Measurements from ENCODE around the gene TMEM144.

TMEM144 gene

DNA sequence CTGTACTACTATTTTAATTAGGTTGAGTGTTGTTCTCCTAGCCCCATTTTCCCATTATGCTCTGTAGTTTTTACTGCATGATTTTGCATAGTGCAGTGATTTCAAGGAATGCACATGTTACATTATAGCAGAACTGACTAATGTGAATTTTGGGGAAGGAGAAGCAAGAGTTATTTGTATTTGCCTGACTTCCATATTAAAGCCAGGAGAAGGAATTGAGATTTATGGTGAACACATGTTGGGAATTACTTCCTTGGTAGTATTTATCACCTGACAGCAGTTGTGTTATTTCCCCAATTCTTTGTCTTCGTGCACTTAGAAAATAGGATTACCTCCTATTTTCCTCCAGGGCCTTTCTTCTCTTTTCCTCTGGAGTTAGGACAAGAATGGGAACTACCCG, 3.2 kb downstream of the TMEM144 start (continued):
- no peak for TF ChIP-seq ZNF777 (tag by site-specific recombination; IDR thresholded peaks at IDR 0.05; ENCODE audit: borderline replicate concordance)
- TF ChIP-seq, protein P1, sequence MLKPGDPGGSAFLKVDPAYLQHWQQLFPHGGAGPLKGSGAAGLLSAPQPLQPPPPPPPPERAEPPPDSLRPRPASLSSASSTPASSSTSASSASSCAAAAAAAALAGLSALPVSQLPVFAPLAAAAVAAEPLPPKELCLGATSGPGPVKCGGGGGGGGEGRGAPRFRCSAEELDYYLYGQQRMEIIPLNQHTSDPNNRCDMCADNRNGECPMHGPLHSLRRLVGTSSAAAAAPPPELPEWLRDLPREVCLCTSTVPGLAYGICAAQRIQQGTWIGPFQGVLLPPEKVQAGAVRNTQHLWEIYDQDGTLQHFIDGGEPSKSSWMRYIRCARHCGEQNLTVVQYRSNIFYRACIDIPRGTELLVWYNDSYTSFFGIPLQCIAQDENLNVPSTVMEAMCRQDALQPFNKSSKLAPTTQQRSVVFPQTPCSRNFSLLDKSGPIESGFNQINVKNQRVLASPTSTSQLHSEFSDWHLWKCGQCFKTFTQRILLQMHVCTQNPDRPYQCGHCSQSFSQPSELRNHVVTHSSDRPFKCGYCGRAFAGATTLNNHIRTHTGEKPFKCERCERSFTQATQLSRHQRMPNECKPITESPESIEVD (tag by site-specific recombination; IDR thresholded peaks at IDR 0.05) = no peak

DNA sequence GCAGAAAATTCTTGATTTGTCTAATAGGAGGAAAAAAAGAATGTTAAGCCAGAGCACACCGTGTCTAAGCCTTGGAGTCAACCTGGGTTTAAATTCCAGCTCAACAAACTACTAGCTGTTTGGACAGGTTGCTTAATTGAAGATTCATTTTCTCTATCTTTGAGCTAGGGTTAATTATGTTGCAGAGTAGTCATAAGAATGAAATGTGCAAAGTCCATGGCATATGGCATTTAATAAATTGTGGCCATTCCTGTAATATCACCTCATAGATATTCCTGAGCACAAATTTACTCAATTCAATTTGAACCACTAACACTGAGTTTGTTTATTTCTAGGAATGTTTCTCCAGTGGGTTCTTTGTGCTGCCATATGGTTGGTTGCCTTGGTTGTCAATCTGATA, 4.6 kb downstream of the TMEM144 start:
- Histone ChIP-seq H3K9me3 (ENCODE audit: control insufficient read depth, insufficient read depth, low read depth, low read length) (no peaks in the 10 kb centered on the region), H3K4me1 (ENCODE audit: control insufficient read depth, insufficient read depth, low read length) (peaks cover 5% of the 10 kb centered on the region; the same call in 1 of the 2 replicates), H3K36me3 (ENCODE audit: control insufficient read depth in 2 of 2, insufficient read depth in 1 of 2, low read length in 2 of 2) (peaks cover 0 to 7% of the 10 kb centered on the region in 2 experiments; a peak in 1 of 3 replicates), H3K27ac (ENCODE audit: extremely low read depth, low read depth, low read length) (no peak overlapping the region), H3K4me3 (ENCODE audit: low read depth, low read length) (no peak overlapping the region)
- CTCF ChIA-PET = interaction anchor here (0.9 kb wide), 1 partner anchor 410 kb away, joined by 3 read pairs; no protein-coding TSS in a partner anchor
- POLR2A ChIA-PET = no interaction called here
- TF ChIP-seq, protein P1 (tag by site-specific recombination; IDR thresholded peaks at IDR 0.05) = no peak
- TF ChIP-seq ZIC2 (tag by site-specific recombination; IDR thresholded peaks at IDR 0.05) (no peak), FEZF1 (tag by site-specific recombination; IDR thresholded peaks at IDR 0.05) (no peak), ZNF391 (tag by site-specific recombination; IDR thresholded peaks at IDR 0.05; ENCODE audit: borderline replicate concordance, low read depth) (no peak), REPIN1 (tag by site-specific recombination; IDR thresholded peaks at IDR 0.05; ENCODE audit: low read depth) (no peak), GLIS1 (tag by site-specific recombination; IDR thresholded peaks at IDR 0.05) (no peak), SETDB1 (IDR thresholded peaks at IDR 0.05; ENCODE audit: insufficient read length, low read length) (no peak), ZNF19 (tag by site-specific recombination; IDR thresholded peaks at IDR 0.05; ENCODE audit: low read depth) (no peak)
- TF ChIP-seq, protein P2, sequence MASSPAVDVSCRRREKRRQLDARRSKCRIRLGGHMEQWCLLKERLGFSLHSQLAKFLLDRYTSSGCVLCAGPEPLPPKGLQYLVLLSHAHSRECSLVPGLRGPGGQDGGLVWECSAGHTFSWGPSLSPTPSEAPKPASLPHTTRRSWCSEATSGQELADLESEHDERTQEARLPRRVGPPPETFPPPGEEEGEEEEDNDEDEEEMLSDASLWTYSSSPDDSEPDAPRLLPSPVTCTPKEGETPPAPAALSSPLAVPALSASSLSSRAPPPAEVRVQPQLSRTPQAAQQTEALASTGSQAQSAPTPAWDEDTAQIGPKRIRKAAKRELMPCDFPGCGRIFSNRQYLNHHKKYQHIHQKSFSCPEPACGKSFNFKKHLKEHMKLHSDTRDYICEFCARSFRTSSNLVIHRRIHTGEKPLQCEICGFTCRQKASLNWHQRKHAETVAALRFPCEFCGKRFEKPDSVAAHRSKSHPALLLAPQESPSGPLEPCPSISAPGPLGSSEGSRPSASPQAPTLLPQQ (tag by site-specific recombination; IDR thresholded peaks at IDR 0.05) = no peak
- TF ChIP-seq, protein P3, sequence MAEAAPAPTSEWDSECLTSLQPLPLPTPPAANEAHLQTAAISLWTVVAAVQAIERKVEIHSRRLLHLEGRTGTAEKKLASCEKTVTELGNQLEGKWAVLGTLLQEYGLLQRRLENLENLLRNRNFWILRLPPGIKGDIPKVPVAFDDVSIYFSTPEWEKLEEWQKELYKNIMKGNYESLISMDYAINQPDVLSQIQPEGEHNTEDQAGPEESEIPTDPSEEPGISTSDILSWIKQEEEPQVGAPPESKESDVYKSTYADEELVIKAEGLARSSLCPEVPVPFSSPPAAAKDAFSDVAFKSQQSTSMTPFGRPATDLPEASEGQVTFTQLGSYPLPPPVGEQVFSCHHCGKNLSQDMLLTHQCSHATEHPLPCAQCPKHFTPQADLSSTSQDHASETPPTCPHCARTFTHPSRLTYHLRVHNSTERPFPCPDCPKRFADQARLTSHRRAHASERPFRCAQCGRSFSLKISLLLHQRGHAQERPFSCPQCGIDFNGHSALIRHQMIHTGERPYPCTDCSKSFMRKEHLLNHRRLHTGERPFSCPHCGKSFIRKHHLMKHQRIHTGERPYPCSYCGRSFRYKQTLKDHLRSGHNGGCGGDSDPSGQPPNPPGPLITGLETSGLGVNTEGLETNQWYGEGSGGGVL (tag by site-specific recombination; IDR thresholded peaks at IDR 0.05) = no peak
- TF ChIP-seq, protein P4, sequence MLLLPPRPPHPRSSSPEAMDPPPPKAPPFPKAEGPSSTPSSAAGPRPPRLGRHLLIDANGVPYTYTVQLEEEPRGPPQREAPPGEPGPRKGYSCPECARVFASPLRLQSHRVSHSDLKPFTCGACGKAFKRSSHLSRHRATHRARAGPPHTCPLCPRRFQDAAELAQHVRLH (tag by site-specific recombination; IDR thresholded peaks at IDR 0.05) = no peak
- TF ChIP-seq, protein P5, sequence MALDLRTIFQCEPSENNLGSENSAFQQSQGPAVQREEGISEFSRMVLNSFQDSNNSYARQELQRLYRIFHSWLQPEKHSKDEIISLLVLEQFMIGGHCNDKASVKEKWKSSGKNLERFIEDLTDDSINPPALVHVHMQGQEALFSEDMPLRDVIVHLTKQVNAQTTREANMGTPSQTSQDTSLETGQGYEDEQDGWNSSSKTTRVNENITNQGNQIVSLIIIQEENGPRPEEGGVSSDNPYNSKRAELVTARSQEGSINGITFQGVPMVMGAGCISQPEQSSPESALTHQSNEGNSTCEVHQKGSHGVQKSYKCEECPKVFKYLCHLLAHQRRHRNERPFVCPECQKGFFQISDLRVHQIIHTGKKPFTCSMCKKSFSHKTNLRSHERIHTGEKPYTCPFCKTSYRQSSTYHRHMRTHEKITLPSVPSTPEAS (tag by site-specific recombination; IDR thresholded peaks at IDR 0.05) = no peak
- TF ChIP-seq, protein P6, sequence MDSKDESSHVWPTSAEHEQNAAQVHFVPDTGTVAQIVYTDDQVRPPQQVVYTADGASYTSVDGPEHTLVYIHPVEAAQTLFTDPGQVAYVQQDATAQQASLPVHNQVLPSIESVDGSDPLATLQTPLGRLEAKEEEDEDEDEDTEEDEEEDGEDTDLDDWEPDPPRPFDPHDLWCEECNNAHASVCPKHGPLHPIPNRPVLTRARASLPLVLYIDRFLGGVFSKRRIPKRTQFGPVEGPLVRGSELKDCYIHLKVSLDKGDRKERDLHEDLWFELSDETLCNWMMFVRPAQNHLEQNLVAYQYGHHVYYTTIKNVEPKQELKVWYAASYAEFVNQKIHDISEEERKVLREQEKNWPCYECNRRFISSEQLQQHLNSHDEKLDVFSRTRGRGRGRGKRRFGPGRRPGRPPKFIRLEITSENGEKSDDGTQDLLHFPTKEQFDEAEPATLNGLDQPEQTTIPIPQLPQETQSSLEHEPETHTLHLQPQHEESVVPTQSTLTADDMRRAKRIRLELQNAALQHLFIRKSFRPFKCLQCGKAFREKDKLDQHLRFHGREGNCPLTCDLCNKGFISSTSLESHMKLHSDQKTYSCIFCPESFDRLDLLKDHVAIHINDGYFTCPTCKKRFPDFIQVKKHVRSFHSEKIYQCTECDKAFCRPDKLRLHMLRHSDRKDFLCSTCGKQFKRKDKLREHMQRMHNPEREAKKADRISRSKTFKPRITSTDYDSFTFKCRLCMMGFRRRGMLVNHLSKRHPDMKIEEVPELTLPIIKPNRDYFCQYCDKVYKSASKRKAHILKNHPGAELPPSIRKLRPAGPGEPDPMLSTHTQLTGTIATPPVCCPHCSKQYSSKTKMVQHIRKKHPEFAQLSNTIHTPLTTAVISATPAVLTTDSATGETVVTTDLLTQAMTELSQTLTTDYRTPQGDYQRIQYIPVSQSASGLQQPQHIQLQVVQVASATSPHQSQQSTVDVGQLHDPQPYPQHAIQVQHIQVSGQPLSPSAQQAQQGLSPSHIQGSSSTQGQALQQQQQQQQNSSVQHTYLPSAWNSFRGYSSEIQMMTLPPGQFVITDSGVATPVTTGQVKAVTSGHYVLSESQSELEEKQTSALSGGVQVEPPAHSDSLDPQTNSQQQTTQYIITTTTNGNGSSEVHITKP (tag by site-specific recombination; IDR thresholded peaks at IDR 0.05) = no peak
- TF ChIP-seq, protein P7, sequence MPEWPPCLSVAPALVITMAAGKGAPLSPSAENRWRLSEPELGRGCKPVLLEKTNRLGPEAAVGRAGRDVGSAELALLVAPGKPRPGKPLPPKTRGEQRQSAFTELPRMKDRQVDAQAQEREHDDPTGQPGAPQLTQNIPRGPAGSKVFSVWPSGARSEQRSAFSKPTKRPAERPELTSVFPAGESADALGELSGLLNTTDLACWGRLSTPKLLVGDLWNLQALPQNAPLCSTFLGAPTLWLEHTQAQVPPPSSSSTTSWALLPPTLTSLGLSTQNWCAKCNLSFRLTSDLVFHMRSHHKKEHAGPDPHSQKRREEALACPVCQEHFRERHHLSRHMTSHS (tag by site-specific recombination; IDR thresholded peaks at IDR 0.05) = no peak
- TF ChIP-seq, protein P8, sequence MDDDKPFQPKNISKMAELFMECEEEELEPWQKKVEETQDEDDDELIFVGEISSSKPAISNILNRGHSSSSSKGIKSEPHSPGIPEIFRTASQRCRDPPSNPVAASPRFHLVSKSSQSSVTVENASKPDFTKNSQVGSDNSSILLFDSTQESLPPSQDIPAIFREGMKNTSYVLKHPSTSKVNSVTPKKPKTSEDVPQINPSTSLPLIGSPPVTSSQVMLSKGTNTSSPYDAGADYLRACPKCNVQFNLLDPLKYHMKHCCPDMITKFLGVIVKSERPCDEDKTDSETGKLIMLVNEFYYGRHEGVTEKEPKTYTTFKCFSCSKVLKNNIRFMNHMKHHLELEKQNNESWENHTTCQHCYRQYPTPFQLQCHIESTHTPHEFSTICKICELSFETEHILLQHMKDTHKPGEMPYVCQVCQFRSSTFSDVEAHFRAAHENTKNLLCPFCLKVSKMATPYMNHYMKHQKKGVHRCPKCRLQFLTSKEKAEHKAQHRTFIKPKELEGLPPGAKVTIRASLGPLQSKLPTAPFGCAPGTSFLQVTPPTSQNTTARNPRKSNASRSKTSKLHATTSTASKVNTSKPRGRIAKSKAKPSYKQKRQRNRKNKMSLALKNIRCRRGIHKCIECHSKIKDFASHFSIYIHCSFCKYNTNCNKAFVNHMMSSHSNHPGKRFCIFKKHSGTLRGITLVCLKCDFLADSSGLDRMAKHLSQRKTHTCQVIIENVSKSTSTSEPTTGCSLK (tag by site-specific recombination; IDR thresholded peaks at IDR 0.05) = no peak
- TF ChIP-seq, protein P9, sequence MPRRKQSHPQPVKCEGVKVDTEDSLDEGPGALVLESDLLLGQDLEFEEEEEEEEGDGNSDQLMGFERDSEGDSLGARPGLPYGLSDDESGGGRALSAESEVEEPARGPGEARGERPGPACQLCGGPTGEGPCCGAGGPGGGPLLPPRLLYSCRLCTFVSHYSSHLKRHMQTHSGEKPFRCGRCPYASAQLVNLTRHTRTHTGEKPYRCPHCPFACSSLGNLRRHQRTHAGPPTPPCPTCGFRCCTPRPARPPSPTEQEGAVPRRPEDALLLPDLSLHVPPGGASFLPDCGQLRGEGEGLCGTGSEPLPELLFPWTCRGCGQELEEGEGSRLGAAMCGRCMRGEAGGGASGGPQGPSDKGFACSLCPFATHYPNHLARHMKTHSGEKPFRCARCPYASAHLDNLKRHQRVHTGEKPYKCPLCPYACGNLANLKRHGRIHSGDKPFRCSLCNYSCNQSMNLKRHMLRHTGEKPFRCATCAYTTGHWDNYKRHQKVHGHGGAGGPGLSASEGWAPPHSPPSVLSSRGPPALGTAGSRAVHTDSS (tag by site-specific recombination; IDR thresholded peaks at IDR 0.05) = no peak
